Neural cell (in vitro differentiated cells): ENCODE results near the gene CLDN4.

Experiments
- CTCF ChIP-seq: fragments of 450-650 bp; IDR thresholded peaks from 2 replicates; pipeline ENCODE4 v1.5.1; 2014; ENCODE audit warnings: antibody characterized with exemption, mild to moderate bottlenecking, moderate library complexity; ENCODE audit not compliant: poor library complexity, severe bottlenecking
- EZH2 ChIP-seq: fragments of 200-600, 300-800 bp; shearing (Covaris generic), sonication (generic); IDR thresholded peaks from 2 replicates; pipeline ENCODE4 v1.6.1; 2014; ENCODE audit warnings: antibody characterized with exemption, low read length, borderline replicate concordance, mild to moderate bottlenecking; ENCODE audit not compliant: insufficient read depth, poor library complexity, severe bottlenecking
- POLR2AphosphoS5 ChIP-seq: IDR thresholded peaks from 2 replicates; pipeline ENCODE4 v1.6.1; 2012
- TF ChIP-seq, protein P1 (sequence below): IDR thresholded peaks from 2 replicates; pipeline ENCODE4 v1.6.1; 2012; ENCODE audit warnings: borderline replicate concordance

DNA sequence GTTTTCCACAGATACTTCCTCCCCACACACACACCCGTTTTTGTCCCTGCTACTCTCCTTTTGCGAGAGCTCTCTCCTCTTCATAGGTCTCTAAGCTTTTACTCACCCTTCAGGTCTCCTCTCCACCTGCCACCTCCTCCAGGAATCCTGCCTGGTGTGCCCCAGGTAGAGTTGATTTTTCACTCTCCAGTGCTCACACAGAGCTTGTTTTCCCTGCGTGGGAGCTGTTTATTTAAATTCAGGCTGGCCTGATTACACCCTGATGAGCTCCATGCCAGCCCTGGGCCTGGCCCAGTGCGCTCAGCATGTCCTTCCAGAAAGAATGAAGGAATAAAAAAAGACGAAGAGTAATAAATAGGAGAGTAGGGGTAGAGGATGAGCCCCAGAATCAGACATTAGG is 7.5 kb upstream of the CLDN4 start:
- no peak for TF ChIP-seq CTCF
- no peak for TF ChIP-seq POLR2AphosphoS5
- TF ChIP-seq, protein P1, sequence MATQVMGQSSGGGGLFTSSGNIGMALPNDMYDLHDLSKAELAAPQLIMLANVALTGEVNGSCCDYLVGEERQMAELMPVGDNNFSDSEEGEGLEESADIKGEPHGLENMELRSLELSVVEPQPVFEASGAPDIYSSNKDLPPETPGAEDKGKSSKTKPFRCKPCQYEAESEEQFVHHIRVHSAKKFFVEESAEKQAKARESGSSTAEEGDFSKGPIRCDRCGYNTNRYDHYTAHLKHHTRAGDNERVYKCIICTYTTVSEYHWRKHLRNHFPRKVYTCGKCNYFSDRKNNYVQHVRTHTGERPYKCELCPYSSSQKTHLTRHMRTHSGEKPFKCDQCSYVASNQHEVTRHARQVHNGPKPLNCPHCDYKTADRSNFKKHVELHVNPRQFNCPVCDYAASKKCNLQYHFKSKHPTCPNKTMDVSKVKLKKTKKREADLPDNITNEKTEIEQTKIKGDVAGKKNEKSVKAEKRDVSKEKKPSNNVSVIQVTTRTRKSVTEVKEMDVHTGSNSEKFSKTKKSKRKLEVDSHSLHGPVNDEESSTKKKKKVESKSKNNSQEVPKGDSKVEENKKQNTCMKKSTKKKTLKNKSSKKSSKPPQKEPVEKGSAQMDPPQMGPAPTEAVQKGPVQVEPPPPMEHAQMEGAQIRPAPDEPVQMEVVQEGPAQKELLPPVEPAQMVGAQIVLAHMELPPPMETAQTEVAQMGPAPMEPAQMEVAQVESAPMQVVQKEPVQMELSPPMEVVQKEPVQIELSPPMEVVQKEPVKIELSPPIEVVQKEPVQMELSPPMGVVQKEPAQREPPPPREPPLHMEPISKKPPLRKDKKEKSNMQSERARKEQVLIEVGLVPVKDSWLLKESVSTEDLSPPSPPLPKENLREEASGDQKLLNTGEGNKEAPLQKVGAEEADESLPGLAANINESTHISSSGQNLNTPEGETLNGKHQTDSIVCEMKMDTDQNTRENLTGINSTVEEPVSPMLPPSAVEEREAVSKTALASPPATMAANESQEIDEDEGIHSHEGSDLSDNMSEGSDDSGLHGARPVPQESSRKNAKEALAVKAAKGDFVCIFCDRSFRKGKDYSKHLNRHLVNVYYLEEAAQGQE = no peak
- TF ChIP-seq EZH2 = no peak
